GM21529 (cell line): Measurements from ENCODE around the gene TM9SF2.
"Not testable (repeated sequence)": the region's sequence is repeated elsewhere in the genome, so short reads cannot be mapped to it uniquely, and the experiment has no call there.

Experiments used
- ATAC-seq: cut with Tn5 transposase; IDR thresholded peaks from one replicate; pipeline ENCODE4 v1.9.1; 2021; ENCODE audit not compliant: unreplicated experiment

The TM9SF2 gene

DNA sequence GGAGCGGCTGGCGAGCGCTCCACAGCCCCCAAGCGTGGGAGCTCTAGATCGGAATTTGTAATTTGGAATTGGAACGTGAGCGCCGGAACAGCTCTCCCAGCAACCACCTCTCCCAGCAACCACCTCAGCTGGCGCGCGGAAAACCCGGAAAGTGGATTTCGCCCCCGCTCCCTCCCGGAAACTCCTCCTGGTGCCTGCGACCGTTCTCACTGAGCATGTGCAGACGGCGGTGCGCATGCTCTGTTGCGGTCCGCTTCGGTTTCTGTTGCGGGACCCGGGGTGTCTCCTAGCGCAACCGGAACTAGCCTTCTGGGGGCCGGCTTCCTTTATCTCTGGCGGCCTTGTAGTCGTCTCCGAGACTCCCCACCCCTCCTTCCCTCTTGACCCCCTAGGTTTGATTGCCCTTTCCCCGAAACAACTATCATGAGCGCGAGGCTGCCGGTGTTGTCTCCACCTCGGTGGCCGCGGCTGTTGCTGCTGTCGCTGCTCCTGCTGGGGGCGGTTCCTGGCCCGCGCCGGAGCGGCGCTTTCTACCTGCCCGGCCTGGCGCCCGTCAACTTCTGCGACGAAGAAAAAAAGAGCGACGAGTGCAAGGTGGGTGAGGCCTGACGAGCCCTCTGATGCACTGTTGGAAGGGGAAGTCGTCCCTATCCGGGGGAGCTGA lies at the start of gene TM9SF2:
Gene TM9SF2 (plus strand): TSS at position 289 of the 664 bp plus-strand sequence. CDS start 135 bp downstream, at position 424.
- ATAC-seq = peak; percentile 40

DNA sequence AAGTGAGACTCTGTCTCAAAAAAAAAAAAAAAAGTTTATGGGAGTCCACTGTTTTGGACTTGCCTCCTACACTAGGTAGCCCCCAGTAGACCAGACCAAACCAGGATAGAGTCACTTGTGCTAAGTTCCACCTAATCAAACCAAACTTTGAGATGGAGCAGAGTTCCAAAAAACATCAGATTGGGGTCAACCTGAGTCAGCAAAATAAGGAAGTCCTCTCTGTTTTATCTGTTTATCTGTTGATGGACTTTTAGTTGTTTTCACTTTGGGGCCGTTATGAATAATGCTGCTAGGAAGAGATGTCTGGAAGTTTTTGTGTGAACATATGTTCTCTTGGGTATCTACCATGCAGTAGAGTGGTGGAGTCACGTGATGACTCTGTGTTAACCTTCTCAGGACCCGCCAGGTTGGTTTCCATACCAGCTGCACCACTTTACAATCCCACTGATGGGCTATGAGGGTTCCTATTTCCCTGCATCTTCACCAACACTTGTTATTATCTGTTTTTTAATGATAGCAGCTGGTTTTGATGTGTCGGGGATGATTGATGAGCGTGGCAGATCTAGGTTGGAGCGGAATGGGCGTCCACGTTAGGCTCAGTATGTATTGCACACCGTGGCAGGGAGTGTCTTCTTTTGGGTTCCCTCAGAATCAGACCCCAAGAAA lies 46.6 kb upstream of the TM9SF2 start:
- no peak for ATAC-seq

DNA sequence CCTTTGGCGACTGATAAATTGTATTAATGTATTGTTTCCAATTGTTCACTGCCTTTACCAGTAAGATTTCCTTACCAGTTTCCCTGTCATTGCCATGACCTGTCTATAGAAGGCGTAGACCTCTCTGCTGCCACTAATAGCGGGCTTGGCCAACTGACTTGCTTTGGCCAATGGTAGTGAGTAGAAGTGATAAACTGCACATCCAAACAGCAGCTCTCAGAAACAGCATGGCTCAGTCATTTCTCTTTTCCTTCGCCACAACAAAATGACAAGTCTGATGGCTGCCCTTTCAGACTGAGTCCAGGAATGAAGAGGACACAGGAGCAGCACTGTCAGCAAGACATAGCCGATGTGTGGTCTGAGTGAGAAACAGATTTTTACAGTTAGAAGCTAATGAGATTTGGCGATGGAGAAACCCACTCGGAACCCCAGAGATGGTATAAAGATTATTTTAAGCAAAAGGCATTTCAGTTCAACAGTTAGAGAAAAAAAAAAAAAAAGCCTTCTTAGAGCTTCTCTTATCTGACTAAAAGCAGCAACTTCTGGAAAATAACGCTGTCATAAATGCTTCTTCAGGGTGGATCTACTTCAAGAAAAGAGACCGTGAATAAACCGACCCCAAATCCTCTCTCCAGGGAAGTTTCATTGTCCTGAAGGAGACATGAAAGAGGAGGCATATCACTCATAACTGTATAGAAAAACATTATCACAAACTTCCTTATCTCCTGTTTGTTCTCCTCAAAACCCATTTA lies 42.0 kb upstream of the TM9SF2 start:
- ATAC-seq = no peak

- not testable (repeated sequence) for ATAC-seq
These were observed 40.5 kb upstream of the TM9SF2 start for GRCh38 chr13:99460802-99461201.

DNA sequence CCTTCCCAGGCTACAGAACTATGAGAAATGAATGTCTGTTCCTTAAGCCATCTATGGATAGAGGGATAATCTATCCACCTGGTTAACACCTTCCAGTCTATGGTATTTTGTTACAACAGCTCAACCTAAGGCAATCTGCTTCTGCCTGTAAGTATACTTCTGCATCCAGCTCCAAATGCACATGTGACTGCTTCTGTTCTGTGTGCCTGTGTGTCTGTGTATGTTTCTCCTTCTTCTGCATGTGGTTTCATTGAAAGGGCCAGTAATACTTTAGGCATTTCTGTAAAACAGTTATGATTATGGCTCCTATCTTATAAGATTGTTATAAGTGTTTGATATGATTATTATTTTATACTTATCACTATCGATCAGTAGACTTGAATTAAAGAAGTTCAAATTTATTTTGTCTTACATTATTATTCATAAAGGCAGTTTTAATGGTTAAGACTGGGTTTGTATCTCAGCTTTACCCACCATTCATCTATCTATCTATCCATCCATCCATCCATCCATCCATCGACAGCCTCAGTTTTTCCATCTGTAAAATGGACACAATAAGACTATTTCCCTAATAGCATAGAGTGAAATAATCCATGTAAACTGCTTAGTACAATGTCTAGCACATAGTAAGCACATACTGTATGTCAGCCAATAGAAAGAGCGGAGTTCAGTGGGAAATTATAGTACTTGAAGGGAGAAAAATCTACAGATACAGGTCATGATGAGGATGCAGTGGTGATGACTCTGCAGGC lies 37.5 kb upstream of the TM9SF2 start:
- no peak for ATAC-seq

DNA sequence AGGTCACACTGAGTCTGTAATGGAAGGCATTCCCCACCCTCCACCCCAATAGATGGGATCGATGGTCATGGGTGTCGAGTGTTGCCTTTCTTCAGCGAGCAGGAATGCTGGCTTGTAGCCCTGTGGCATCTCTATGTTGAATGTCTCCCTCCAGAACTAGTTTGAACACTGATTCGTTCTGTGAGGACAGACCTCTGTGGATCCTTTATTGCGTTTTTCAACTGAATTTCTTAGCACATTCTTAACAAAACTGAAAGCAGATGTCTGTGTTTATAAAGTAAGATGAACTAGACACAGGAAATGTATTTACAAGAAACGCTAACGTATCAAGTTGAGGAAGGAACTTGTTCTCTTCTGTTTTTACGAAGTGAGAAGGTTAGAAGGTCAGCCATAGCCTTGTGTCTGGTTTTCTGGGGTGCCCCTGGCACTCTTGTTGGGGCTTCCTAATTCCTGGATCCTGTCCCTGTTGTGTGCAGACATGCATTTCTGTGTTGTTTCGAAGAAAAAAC lies 36.8 kb upstream of the TM9SF2 start:
- no peak for ATAC-seq

DNA sequence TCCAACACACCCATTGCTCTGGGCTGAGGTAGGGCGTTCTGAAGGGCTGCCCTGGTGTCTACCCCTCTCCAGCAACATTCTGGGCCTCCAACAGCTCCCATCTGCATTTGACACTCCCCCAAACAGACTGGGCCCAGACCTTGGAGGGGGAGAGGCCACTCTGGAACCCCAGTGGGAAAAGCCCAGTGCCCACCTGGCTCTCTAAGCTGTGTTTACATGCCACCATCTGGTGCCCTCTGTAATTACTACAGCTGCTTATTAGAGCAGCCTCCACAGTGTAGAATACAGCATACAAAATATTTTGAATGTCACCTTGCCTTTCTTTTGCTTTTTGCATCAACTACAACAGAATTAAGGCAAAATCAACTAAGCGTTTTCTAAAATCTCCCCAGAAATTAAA lies 35.8 kb upstream of the TM9SF2 start:
- ATAC-seq = no peak

GRCh38 chr13:99467764-99468163 lies 33.5 kb upstream of the TM9SF2 start:
- no peak for ATAC-seq

DNA sequence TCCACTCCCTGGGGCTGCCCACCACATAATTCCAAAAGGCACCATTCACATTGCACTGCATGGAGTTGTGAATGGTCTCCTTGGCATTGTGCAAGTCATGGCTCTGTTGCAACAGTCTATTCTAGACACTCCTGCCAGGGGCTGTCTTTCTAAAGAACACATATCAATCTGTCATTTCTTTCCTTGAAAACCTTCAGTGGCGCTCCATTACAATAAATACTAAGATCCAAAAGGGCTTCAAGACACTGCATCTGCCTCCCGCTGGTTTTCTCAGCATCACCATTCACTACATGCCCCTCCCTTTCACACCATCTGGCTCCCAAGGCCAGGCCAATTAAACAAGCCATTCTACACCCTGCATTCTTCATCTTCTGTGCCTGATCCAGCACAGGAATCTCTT lies 32.2 kb upstream of the TM9SF2 start:
- no peak for ATAC-seq

GRCh38 chr13:99470027-99470426 lies 31.2 kb upstream of the TM9SF2 start:
- ATAC-seq = no peak

GRCh38 chr13:99471221-99472121 lies 29.8 kb upstream of the TM9SF2 start:
- no peak for ATAC-seq

DNA sequence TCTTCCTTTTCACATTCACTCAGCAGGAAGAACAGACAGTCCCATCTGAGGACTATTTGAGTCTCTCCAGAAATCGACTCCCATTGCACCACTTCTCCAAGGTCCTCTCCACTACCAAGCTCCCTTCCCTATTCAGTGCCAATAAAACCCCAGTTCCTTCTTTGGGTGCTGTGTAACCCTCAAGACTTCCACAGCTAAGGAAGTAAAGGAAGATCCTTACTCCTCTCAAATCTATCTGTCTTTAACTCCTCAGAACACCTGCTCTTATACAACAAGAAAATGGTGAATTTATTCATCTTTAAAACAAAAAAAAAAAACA lies 29.2 kb upstream of the TM9SF2 start:
- ATAC-seq = no peak

- ATAC-seq = no peak
These were observed 27.8 kb upstream of the TM9SF2 start for GRCh38 chr13:99473515-99473914.

DNA sequence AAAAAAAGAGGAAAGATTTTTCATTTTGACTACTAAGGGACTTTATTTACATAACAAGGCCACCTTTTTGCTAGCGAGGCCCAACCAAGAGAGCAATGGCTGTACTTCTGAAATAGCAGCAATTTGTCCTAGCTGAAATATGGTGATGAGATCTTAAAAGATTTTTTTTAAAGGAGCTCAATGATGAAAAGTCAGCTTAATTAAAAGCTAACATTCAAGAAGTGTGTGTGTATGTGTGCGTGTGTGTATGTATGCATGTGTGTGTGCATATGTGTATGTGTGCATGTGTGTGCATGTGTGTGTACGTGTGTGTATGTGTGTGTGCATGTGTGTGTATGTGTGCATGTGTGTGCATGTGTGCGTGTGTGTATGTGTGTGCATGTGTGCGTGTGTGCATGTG lies 24.6 kb upstream of the TM9SF2 start:
- ATAC-seq = no peak

- ATAC-seq = no peak
These were observed 23.8 kb upstream of the TM9SF2 start for GRCh38 chr13:99477493-99477892.

DNA sequence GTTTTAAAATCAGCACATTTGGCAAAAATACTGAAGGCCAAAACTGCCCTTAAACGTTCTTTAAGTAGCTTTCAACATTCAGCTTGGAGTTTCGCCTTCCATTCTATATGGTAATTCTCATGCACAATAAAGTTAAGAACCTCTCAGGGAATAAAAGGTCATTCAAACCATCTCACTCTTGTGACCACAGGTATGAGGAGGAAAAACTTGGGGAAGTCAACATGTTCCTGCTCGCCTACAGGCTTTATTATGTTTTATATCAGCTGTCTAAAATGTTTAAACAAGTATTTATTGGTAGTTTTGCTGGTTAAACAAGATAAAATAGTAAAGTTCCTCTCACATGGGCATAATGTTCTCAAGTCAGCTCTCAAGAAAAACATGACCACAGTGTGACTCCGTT lies 19.9 kb upstream of the TM9SF2 start:
- no peak for ATAC-seq

- ATAC-seq = no peak
These were observed 16.8 kb upstream of the TM9SF2 start for GRCh38 chr13:99484473-99484872.

- ATAC-seq = no peak
These were observed 14.3 kb upstream of the TM9SF2 start for GRCh38 chr13:99486996-99487395.

GRCh38 chr13:99489028-99489427 lies 12.2 kb upstream of the TM9SF2 start:
- no peak for ATAC-seq

DNA sequence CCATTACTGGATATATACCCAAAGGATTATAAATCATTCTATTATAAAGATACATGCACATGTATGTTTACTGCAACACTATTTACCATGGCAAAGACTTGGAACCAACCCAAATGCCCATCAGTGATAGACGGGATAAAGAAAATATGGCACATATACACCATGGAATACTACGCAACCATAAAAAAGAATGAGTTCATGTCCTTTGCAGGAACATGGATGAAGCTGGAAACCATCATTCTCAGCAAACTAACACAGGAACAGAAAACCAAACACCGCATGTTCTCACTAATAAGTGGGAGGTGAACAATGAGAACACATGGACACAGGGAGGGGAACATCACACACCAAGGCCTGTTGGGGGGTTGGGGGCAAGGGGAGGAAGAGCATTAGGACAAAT lies 9.5 kb upstream of the TM9SF2 start:
- not testable (repeated sequence) for ATAC-seq
